ENCODE results near the gene KCTD21. TPM values are rescaled to one million over a fixed set of nuclear protein-coding genes. Genes with fewer than 3 reads are reported as not detected.
A peak's percentile ranks its signal among the peaks of the same experiment; 100 is the strongest.

Gene KCTD21
- total and polyA plus RNA-seq, 4 donors: 5.8 to 12.6 (median 9.2) TPM

DNA sequence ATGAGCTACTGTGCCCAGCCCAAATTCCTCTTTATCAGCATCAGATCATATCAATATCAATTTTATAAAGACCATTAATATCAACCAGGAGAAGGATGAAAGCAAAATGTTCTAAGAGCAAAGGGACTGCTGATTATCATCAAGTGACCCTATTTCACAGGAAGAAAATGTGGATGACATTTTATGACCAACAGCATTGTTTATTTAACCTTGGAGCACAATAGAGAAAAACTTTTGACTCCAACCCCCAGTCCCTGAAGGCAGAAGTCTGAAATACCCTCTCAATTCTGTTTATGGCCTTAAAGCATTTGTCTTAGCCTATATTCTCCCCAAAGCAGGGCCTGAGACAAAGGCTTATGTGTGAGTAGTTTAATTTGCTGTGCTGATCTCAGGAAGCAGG is 37.7 kb downstream of the KCTD21 start (continued):
- TF ChIP-seq, protein P1, sequence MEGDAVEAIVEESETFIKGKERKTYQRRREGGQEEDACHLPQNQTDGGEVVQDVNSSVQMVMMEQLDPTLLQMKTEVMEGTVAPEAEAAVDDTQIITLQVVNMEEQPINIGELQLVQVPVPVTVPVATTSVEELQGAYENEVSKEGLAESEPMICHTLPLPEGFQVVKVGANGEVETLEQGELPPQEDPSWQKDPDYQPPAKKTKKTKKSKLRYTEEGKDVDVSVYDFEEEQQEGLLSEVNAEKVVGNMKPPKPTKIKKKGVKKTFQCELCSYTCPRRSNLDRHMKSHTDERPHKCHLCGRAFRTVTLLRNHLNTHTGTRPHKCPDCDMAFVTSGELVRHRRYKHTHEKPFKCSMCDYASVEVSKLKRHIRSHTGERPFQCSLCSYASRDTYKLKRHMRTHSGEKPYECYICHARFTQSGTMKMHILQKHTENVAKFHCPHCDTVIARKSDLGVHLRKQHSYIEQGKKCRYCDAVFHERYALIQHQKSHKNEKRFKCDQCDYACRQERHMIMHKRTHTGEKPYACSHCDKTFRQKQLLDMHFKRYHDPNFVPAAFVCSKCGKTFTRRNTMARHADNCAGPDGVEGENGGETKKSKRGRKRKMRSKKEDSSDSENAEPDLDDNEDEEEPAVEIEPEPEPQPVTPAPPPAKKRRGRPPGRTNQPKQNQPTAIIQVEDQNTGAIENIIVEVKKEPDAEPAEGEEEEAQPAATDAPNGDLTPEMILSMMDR (IDR thresholded peaks at IDR 0.05; ENCODE audit: low read depth, low read length, missing input control): no peak
- TF ChIP-seq HNF4A (conservative IDR thresholded peaks at IDR 0.05): no peak

DNA sequence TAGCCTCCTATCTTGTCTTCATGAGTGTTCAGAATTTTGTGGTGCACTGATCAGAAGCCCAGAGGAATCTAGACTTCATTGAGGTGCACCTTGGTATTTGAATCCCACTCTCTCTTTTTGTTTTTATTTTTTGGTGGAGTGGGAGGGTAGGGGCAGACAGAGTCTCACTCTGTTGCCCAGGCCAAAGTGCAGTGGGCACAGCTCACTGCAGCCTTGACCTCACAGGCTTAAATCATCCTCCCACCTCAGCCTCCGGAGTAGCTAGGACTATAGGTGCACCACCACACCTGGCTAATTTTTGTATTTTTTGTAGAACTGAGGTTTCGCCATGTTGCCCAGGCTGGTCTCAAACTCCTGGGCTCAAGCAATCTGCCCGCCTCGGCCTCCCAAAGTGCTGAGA is 38.1 kb downstream of the KCTD21 start:
- H3K9me3 ChIP-seq (ENCODE audit: control insufficient read depth in 4 of 4, low read length in 3 of 4): no peaks in the 10 kb centered on the region
- TF ChIP-seq NR2F2 (IDR thresholded peaks at IDR 0.05): no peak
- no peak for TF ChIP-seq YY1 (IDR thresholded peaks at IDR 0.05)
- TF ChIP-seq HNF4A (conservative IDR thresholded peaks at IDR 0.05): peak; percentile 31 to 32
- no peak for TF ChIP-seq FOXA1 (IDR thresholded peaks at IDR 0.05)
- TF ChIP-seq, protein P1 (IDR thresholded peaks at IDR 0.05; ENCODE audit: low read depth, low read length, missing input control): no peak
- no peak for DNase-seq (ENCODE audit: low spot score)
- H3K4me3 ChIP-seq (ENCODE audit: low read depth in 1 of 3, low read length in 3 of 3): no peak overlapping the region
- peaks cover 0 to 10% (median 2%) of the 10 kb centered on the region in 4 donors for H3K36me3 ChIP-seq (ENCODE audit: control insufficient read depth in 4 of 4, insufficient read depth in 3 of 4, low read depth in 1 of 4, low read length in 3 of 4)
- WGBS: 84% methylated on average over 4 of the region's 4 CpGs
- peaks cover 8 to 31% (median 19%) of the 10 kb centered on the region in 4 donors for H3K4me1 ChIP-seq (ENCODE audit: control insufficient read depth in 4 of 4, insufficient read depth in 4 of 4, low read length in 3 of 4)
- no peaks in the 10 kb centered on the region for H3K27me3 ChIP-seq (ENCODE audit: control insufficient read depth in 4 of 4, insufficient read depth in 4 of 4, low read length in 3 of 4)
- H3K9ac ChIP-seq (ENCODE audit: low read depth in 1 of 2, low read length in 2 of 2): no peak overlapping the region
- no peak overlapping the region for H3K27ac ChIP-seq (ENCODE audit: low read depth in 1 of 2, low read length in 2 of 2)

DNA sequence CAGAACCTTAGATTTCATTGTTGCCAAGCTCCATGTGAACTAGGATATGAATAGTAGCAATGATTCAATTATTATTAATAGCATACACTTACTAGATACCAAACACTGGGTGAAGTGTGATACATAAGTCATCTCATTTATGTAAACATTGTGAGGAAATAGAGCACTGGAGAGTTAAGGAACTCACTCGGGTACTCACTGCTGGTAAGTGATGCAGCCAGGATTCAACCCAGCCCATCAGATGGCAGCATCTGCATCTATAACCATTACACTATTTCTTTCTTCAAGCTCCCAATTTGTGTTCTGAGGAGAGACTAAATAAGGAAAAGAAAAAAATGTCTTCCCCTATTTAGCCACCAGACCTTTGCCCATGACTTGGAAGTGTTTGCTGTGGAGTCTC is 38.8 kb downstream of the KCTD21 start:
- DNase-seq (ENCODE audit: low spot score): no peak
- Histone ChIP-seq H3K4me3 (ENCODE audit: low read depth in 1 of 3, low read length in 3 of 3) (no peak overlapping the region), H3K4me1 (ENCODE audit: control insufficient read depth in 4 of 4, insufficient read depth in 4 of 4, low read length in 3 of 4) (peaks cover 4 to 24% (median 15%) of the 10 kb centered on the region in 4 donors), H3K9ac (ENCODE audit: low read depth in 1 of 2, low read length in 2 of 2) (peak overlapping the region in 1 of 2 donors; percentile 7), H3K27ac (ENCODE audit: low read depth in 1 of 2, low read length in 2 of 2) (no peak overlapping the region), H3K36me3 (ENCODE audit: control insufficient read depth in 4 of 4, insufficient read depth in 3 of 4, low read depth in 1 of 4, low read length in 3 of 4) (peaks cover 0 to 10% (median 2%) of the 10 kb centered on the region in 4 donors), H3K9me3 (ENCODE audit: control insufficient read depth in 4 of 4, low read length in 3 of 4) (no peaks in the 10 kb centered on the region), H3K27me3 (ENCODE audit: control insufficient read depth in 4 of 4, insufficient read depth in 4 of 4, low read length in 3 of 4) (no peaks in the 10 kb centered on the region)
- TF ChIP-seq RAD21 (IDR thresholded peaks at IDR 0.05): peak; percentile 72 to 75
- TF ChIP-seq, protein P1 (IDR thresholded peaks at IDR 0.05; ENCODE audit: low read depth, low read length, missing input control): peak; percentile 39
- no peak for TF ChIP-seq FOXA1 (IDR thresholded peaks at IDR 0.05)
- WGBS: 33% methylated on average over 1 of the region's 1 CpG

DNA sequence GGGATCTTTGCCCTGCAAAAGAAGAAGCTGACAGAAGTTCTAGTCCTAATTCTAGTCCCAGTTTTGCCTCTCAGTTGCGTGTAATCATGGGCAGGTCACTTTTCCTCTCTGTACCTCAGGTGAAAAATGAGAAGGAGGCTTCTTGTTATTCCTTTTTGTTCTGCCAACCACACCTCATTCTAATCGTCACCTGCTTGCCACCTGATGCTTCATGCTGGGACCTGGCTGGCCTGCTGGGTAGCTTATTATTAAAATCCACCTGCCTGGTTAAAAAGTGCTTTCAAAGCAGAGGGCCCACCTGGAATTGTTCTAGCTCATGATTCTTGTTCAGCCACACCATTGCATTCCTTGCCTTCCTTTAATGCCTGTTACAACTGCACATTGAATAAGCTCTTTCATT is 40.6 kb downstream of the KCTD21 start:
- Histone ChIP-seq H3K9me3 (ENCODE audit: control insufficient read depth in 4 of 4, low read length in 3 of 4) (no peaks in the 10 kb centered on the region), H3K27me3 (ENCODE audit: control insufficient read depth in 4 of 4, insufficient read depth in 4 of 4, low read length in 3 of 4) (no peaks in the 10 kb centered on the region), H3K9ac (ENCODE audit: low read depth in 1 of 2, low read length in 2 of 2) (no peak overlapping the region), H3K4me1 (ENCODE audit: control insufficient read depth in 4 of 4, insufficient read depth in 4 of 4, low read length in 3 of 4) (peaks cover 0 to 15% (median 10%) of the 10 kb centered on the region in 4 donors), H3K4me3 (ENCODE audit: low read depth in 1 of 3, low read length in 3 of 3) (no peak overlapping the region), H3K27ac (ENCODE audit: low read depth in 1 of 2, low read length in 2 of 2) (no peak overlapping the region), H3K36me3 (ENCODE audit: control insufficient read depth in 4 of 4, insufficient read depth in 3 of 4, low read depth in 1 of 4, low read length in 3 of 4) (peaks cover 0 to 14% (median 3%) of the 10 kb centered on the region in 4 donors)
- no peak for TF ChIP-seq GABPA (IDR thresholded peaks at IDR 0.05 in 1 of 2, conservative IDR thresholded peaks at IDR 0.05 in 1 of 2)
- DNase-seq (ENCODE audit: low spot score): no peak
- WGBS: 90% methylated on average over 2 of the region's 2 CpGs
